GM12865 (cell line): ENCODE data around the gene LEAP2.
A peak's percentile ranks its signal among the peaks of the same experiment; 100 is the strongest.

Source experiments
- DNase-seq: peaks from one replicate; pipeline ENCODE4 v3.0.0; 2010; ENCODE audit warnings: low read depth
- H3K4me3 ChIP-seq: 2 replicates; pipeline ENCODE4 v1.5.1; 2011; ENCODE audit warnings: mild to moderate bottlenecking, low read depth, low read length, control low read depth
- CTCF ChIP-seq: IDR thresholded peaks from 2 replicates; pipeline ENCODE4 v1.5.1; 2011; ENCODE audit warnings: low read length, control low read depth, low read depth, inconsistent platforms; ENCODE audit not compliant: insufficient read depth; ENCODE audit errors: missing control alignments

The LEAP2 gene

DNA sequence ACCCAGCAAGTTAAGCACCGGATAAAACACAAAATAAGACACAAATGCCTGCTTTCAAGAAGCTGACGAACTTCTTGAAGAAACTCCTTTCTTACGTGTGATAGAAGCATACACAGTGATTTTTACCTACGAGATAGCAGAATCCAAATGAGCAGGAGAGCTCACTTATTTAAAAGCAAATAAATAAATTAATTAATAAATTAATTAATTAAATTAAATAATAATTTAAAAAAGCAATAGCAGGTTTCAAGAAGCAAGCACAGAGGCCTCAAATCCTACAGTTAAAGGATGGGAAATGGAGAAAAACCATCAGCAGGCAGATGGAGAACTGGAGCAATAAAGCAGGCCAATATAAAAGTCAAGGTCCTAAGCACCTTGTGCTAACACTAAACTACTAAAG lies 17.3 kb downstream of the LEAP2 start:
- no peak overlapping the region for H3K4me3 ChIP-seq
- TF ChIP-seq CTCF = no peak
- no peak for DNase-seq

DNA sequence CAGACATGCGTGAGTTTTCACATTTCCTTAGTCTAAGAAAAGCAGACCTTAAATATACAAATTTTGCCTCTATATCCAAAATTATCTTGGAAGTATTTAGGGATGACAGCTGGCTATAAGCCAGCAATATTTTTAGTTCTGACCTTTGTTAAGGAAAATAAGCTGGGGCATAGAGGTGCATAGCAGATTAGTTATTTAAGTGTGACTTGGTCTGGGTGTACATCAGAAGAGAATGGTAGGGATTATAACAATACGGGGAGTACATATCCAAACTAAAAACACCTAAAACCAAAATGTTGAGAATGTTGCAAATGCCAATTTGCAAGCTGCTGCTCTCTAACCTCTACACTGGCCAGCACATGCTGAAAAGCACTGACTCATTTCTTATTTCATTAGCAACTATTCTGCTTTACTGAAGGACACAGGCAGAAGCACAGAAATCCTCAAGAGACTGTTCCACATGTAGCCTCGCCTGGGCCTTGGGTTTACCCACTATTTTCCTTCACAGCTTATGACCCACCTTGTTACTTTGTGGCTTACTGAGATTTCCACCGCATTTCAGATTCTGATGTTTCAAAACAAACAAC lies 22.3 kb downstream of the LEAP2 start:
- DNase-seq = no peak
- no peak overlapping the region for H3K4me3 ChIP-seq
- TF ChIP-seq CTCF = no peak

DNA sequence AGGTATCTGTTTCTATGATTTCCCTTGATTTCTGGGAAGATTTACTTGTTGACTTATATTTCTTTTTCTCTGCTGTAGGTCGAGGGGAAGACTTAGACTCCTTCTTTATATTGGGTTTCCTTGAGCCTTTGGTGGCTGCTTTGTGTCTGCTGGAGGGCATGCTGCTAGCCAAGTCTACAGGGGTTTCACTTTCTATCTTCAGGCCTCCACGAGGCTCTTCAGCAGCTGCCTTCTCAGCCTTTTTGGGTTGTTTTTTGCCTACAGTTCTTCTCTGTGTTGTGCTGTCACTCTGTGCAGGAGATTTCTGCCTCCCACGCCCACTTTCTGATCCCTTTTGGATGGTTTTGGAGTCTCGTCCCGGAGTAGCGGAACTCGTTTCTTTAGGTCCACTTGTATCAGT lies 23.2 kb downstream of the LEAP2 start:
- DNase-seq = peak; percentile 13
- no peak overlapping the region for H3K4me3 ChIP-seq
- TF ChIP-seq CTCF = no peak

DNA sequence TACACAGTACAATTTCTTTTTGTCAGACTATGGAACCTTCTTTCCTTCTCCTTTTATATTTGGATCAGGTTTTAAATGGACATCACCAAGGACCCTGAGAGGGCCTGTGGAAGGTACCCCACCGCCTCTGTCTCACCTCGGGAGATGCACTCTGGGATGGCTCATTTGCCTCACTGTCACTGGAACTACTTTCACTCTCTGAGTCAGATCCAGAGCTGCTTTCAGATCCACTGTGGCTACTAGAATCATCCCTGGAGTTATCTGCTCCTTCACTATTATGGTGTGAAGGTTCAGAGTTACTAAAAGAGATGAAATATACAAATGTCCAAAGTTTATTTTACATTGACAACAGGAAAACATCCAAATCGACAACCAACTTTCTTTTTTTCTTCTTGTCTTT lies 24.6 kb downstream of the LEAP2 start:
- no peak for TF ChIP-seq CTCF
- DNase-seq = no peak
- no peak overlapping the region for H3K4me3 ChIP-seq

- no peak overlapping the region for H3K4me3 ChIP-seq
- DNase-seq = no peak
- TF ChIP-seq CTCF = no peak
Measured at GRCh38 chr5:132901036-132901435, 27.6 kb downstream of the LEAP2 start.

DNA sequence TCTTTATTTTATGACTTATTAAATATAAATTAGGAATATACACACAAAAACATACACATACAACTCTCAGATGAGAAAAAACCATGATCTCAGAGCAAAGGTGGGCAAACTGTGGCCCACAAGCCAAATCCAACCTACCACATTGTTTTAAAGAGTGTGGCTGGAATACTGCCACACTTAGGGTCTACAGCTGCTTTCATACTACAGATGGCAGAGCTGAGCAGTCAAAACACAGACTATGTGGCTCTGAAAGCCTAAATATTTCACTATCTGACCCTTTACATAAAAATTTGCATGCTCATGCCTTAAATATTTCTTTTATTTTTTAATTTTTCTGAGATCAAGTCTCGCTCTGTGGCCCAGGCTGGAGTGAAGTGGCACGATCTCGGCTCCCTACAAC lies 28.3 kb downstream of the LEAP2 start:
- no peak for TF ChIP-seq CTCF
- DNase-seq = no peak
- no peak overlapping the region for H3K4me3 ChIP-seq

GRCh38 chr5:132905938-132906337 lies 32.5 kb downstream of the LEAP2 start:
- H3K4me3 ChIP-seq = no peak overlapping the region
- TF ChIP-seq CTCF = no peak
- DNase-seq = no peak
